GM12874 (cell line): ENCODE results near the gene WRAP73.

Experiments
- TF ChIP-seq, protein P1 (sequence below): IDR thresholded peaks from 2 replicates; pipeline ENCODE4 v1.5.1; 2011; ENCODE audit warnings: low read depth, mild to moderate bottlenecking, control low read depth, low read length, moderate library complexity; ENCODE audit not compliant: insufficient read depth

Gene WRAP73

GRCh38 chr1:3641046-3641760, 8.7 kb downstream of the WRAP73 start:
- TF ChIP-seq, protein P1, sequence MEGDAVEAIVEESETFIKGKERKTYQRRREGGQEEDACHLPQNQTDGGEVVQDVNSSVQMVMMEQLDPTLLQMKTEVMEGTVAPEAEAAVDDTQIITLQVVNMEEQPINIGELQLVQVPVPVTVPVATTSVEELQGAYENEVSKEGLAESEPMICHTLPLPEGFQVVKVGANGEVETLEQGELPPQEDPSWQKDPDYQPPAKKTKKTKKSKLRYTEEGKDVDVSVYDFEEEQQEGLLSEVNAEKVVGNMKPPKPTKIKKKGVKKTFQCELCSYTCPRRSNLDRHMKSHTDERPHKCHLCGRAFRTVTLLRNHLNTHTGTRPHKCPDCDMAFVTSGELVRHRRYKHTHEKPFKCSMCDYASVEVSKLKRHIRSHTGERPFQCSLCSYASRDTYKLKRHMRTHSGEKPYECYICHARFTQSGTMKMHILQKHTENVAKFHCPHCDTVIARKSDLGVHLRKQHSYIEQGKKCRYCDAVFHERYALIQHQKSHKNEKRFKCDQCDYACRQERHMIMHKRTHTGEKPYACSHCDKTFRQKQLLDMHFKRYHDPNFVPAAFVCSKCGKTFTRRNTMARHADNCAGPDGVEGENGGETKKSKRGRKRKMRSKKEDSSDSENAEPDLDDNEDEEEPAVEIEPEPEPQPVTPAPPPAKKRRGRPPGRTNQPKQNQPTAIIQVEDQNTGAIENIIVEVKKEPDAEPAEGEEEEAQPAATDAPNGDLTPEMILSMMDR = no peak

- TF ChIP-seq, protein P1 = no peak
These were observed 9.6 kb downstream of the WRAP73 start for GRCh38 chr1:3640121-3640837.

DNA sequence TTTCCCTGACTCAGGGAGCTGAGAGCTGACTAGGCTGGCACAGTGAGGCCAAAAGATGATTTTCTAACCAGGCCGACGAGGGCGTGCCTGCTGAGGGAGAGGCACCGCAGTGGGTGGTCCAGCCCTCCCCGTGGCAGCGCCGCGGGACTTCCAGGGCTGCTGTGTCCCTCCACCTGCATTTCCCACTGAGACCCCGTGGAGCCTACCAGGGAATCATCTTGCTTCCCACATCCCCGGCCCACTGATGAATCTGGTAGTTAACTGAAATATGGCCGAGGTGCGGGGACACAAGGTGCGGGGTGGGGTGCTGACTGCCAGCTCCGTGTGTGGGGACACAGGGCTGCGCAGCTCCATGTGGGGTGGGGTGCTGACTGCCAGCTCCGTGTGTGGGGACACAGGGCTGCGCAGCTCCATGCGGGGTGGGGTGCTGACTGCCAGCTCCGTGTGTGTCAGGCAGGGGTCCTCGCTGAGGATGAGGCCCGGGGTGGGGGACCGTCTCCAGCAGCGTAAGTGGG, 10.4 kb downstream of the WRAP73 start:
- TF ChIP-seq, protein P1 = no peak

GRCh38 chr1:3638676-3639075, 11.2 kb downstream of the WRAP73 start:
- TF ChIP-seq, protein P1 = no peak

DNA sequence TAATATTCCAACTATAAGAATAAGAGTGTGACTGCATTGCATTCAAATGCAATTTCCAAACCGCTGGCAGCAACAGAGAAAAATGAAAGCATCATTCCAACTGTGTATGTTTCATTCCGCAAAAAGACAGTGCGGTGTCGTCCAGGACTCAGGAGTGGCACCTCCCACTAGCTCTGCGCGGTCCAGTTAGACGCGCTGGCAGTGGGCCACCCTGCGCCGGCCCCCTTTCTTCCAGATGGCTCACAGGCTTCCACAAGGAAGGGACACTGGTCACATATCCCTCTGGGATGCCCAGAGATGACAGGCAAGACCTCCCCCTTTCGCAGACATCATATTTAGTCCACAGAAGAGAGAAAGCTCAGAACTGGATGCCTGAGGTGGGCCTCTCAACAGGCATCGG, 11.9 kb downstream of the WRAP73 start:
- TF ChIP-seq, protein P1 = no peak

DNA sequence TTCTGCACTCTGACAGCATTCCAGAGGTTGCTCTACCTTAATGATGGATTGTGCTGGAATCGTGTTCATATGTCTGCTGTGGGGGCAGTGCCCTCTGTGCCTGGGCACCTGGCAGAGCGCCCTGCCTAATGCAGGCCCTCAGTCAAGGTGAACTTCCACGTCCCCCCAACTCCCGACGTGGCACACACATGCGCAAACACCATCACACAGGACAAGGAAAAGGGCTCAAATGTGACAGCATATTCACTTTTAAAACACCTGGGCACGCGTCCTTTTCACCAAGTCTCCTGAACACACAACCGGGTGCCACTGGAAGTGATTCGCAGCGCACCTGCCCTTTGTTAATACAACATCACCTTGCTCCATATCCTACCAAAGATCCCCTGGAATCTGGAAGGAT, 13.4 kb downstream of the WRAP73 start:
- TF ChIP-seq, protein P1 = no peak

- TF ChIP-seq, protein P1 = no peak
These were observed 13.8 kb downstream of the WRAP73 start for GRCh38 chr1:3636080-3636479.
